B cell (primary cell): ENCODE data around the gene TCF3.

ENCODE experiments used
- EZH2 ChIP-seq: IDR thresholded peaks from 2 replicates; pipeline ENCODE4 v1.6.1; 2012; ENCODE audit warnings: borderline replicate concordance, low read depth, mild to moderate bottlenecking, moderate library complexity, low read length; ENCODE audit not compliant: insufficient read depth, poor library complexity, severe bottlenecking
- TF ChIP-seq, protein P1 (sequence below): fragments of 200-600 bp; IDR thresholded peaks from one replicate; pipeline ENCODE4 v1.8.0; 2022; ENCODE audit warnings: antibody characterized with exemption, mild to moderate bottlenecking

DNA sequence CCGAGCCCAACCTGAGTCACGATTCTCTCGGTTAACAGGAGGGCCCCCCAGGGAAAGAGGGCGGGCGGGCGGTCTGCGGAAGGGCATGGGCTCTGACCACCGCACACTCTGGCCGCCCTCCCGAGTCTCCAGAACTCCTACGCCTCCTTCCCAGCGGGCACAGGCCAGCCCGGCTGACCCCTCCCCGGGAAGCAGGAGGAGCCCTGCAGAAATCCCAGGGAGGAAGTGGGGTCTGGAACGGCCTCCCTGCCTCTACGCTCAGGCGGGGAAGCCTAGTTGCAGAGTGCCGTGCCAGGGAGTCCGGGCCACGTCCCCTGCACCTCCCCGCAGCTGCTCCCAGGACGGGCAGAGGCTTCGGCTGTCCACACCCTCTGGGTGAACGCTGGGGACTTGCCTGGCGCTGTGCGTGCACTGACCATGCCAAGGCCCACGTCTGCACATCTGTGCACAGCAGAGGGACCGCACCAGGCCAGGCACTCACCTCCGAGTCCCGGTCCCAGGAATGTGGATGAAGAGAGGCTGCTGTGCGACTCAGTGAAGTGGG, 20.8 kb downstream of the TCF3 start:
- no peak for TF ChIP-seq EZH2
- TF ChIP-seq, protein P1, sequence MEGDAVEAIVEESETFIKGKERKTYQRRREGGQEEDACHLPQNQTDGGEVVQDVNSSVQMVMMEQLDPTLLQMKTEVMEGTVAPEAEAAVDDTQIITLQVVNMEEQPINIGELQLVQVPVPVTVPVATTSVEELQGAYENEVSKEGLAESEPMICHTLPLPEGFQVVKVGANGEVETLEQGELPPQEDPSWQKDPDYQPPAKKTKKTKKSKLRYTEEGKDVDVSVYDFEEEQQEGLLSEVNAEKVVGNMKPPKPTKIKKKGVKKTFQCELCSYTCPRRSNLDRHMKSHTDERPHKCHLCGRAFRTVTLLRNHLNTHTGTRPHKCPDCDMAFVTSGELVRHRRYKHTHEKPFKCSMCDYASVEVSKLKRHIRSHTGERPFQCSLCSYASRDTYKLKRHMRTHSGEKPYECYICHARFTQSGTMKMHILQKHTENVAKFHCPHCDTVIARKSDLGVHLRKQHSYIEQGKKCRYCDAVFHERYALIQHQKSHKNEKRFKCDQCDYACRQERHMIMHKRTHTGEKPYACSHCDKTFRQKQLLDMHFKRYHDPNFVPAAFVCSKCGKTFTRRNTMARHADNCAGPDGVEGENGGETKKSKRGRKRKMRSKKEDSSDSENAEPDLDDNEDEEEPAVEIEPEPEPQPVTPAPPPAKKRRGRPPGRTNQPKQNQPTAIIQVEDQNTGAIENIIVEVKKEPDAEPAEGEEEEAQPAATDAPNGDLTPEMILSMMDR: no peak
